Posterior vena cava (tissue), 2 donors: ENCODE measurements around the gene IDI2. TPM values are rescaled to one million over a fixed set of nuclear protein-coding genes. Genes with fewer than 3 reads are reported as not detected.
"Not testable (repeated sequence)": the region's sequence is repeated elsewhere in the genome, so short reads cannot be mapped to it uniquely, and the experiment has no call there.

Experiments
- DNase-seq: peaks from one replicate; pipeline ENCODE4 v3.0.0-alpha.2; 2020; ENCODE audit warnings: low spot score
- intact Hi-C, 2 donors: fragments of 100-400 bp; cut with DNase I; formaldehyde crosslinking; loops; one replicate each; pipeline versions ENCODE4 v1.14.1 to v1.14.2; 2022 to 2023
- long read RNA-seq, 2 donors: library from polyadenylated mRNA; unstranded; transcript quantifications; one replicate each; pipeline ENCODE4 v2.0.0, GENCODE V29; 2020 to 2021
- total RNA-seq, 2 donors: library from RNA; stranded (reverse); fragmentation: NEBNext Ultra II Directional; extraction: Animal tissue kit (Norgen Biotek cat#: 25700); gene quantifications; one replicate each; pipeline ENCODE4 v1.2.1, GENCODE V29; 2021
- donor health status: DM: yes; HTN: yes; CAD: no.
- donor health status: DM: yes; HTN: yes; CAD: no.

IDI2 gene
- total RNA-seq = not detected
- long read RNA-seq, donor 1 = 0 reads
- long read RNA-seq, donor 2 = 0 reads

GRCh38 chr10:1025683-1026082 lies at the start of gene IDI2:
Gene IDI2 (minus strand): TSS chr10:1025859. CDS start chr10:1024723, 1,136 bp downstream.
- DNase-seq = no peak
- intact Hi-C loops = no loop called here

- intact Hi-C loops = no loop called here
Observed at GRCh38 chr10:1074748-1075308, 49.2 kb upstream of the IDI2 start.

DNA sequence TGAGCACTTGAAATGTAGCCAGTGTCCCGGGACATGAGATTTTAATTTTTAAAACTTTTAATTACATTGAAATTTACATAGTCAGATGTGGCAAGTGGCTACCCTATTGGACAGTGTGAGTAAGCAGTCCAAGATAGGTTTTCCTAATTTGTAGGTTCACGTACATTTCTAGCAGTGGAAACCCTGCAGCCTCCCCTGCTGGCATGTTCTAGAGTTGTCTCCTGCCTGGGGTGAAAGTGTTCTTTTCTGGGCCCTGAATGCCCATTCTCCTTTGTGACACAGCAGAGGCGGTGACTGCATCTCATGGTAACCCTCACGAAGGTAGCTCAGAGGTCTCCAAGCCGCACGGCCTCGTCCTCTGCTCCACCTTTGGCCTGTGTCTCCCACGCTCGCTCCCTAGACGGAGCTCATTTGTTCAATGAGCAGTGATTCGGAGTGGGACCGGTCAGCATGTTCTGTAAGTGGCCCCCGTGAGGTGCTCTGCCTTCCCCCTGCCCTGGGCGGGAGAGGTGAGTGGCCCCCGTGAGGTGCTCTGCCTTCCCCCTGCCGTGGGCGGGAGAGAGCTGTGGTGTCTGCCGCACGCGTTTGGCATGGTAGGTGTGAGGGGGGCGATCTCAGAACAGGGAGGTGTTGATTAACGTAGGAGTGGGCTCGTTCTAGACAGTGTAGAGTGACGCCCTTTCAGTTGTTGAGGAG lies 48.5 kb upstream of the IDI2 start:
- DNase-seq = no peak
- intact Hi-C loops = no loop called here

More at GRCh38 chr10:1074748-1075308, 49.2 kb upstream of the IDI2 start:
- DNase-seq = no peak

GRCh38 chr10:1070919-1071318 lies 45.3 kb upstream of the IDI2 start:
- intact Hi-C loops = no loop called here
- no peak for DNase-seq

DNA sequence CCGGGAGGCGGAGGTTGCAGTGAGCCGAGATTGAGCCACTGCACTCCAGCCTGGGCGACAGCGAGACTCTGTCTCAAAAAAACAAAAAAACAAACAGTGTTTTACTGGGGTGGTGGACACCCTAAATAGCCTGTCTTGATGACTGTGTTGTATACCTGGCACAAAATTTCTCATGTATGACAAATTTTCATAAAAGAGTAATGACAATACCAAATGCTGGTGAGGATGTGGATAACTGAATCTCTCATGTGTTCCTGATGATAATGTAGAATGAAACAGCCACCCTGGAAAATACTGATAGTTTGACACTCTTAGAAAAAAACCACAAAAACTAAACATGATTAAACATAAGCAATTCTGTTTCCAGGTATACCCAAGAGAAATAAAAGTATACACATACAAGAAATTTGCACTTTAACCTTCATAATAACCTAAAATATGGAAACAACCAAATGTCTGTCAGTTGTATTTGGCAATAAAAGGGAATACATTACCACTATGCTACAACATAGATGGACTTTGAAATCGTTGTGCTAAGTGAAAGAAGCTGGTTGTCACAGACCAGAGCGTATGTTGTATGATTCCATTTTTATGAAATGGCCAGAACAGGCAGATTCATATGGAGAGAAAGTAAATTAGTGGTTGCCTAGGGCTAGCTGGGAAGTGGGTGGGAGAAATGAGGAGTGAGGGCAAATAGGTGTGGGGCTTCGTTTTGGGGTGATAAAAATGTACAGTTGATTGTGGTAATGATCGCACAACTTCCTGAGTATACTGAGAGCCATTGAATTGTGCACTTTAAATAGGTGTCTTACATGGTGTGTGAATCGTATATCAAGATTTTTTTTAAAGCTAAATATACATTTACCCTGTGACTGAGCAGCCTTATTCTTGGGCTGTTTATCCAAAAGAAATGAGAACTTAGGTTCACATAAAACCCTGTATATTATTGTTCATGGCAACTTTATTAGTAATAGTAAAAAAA lies 43.0 kb upstream of the IDI2 start:
- DNase-seq = no peak
- intact Hi-C loops = no loop called here

- intact Hi-C loops, DNase-seq: not testable (repeated sequence)
Observed at GRCh38 chr10:1066734-1067133, 41.1 kb upstream of the IDI2 start.

DNA sequence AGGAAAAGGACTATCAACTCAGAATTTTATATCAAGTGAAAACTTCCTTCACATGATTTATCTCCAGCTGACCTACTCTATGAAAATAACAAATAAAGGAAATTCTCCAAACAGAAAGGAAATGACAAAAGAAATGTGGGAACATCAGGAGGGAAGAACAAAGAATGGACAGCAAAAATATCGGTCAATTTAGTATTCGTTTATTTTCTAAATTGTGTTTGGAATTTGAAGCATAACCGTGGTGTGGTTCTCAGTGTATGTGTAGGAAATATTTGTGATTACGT lies 39.2 kb upstream of the IDI2 start:
- DNase-seq = no peak
- intact Hi-C loops = no loop called here

- DNase-seq = no peak
- intact Hi-C loops = no loop called here
Observed at GRCh38 chr10:1063232-1063865, 37.7 kb upstream of the IDI2 start.

GRCh38 chr10:1061930-1062774 lies 36.5 kb upstream of the IDI2 start:
- intact Hi-C loops = no loop called here
- DNase-seq = no peak

GRCh38 chr10:1059902-1060301 lies 34.2 kb upstream of the IDI2 start:
- no peak for DNase-seq
- intact Hi-C loops = no loop called here

GRCh38 chr10:1058017-1058416 lies 32.4 kb upstream of the IDI2 start:
- no peak for DNase-seq
- intact Hi-C loops = no loop called here

DNA sequence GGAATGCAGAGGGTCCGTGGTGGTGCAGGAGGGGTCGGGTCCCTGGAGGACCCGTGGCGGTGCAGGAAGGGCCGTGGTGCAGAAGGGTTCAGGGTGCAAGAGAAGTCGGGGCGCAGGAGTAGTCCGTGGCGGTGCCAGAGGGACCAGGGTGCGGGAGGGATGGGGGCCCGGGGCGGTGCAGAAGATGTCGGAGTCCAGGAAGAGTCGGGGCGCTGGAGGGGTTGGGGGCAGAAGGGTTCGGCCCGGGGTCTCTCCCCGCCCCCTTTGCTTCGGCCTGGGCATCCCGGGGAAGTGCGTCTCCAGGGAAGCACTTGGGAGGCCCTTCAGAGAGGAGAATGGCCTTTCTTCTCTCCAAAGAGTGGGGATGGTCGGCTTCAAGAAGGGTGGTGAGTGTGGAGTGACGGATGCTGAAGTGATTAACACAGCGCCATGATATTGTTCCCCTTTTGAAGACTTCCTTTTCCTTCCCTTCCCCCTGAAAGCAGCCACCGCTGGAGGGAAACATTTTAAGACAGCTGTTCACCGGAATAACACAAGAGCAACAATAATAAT lies 31.5 kb upstream of the IDI2 start:
- DNase-seq = peak; percentile 84
- intact Hi-C loops = no loop called here

GRCh38 chr10:1056326-1057105 lies 30.9 kb upstream of the IDI2 start, which contains the start of gene WDR37:
Gene WDR37 (plus strand): TSS chr10:1056385. CDS start chr10:1072156, 15,771 bp downstream.
- intact Hi-C loops = no loop called here
- DNase-seq = peak; percentile 96

DNA sequence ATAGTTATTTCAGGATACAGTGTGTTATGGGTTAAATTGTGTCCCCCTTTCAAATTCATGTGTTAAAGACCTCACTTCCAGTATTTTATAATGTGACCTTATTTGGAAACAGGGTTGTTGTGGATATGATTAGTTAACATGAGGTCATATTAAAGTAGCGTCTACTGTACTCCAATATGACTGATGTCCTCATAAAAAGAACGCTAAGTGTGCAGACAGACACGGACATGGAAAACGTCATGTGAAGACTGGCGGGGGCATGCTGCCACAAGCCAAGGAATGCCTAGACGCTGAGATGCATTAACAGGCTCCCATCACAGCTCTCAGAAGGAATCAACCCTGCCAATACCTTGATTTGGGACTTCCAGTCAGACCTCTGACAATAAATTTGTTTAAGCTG lies 29.0 kb upstream of the IDI2 start:
- intact Hi-C loops = no loop called here
- DNase-seq = no peak

DNA sequence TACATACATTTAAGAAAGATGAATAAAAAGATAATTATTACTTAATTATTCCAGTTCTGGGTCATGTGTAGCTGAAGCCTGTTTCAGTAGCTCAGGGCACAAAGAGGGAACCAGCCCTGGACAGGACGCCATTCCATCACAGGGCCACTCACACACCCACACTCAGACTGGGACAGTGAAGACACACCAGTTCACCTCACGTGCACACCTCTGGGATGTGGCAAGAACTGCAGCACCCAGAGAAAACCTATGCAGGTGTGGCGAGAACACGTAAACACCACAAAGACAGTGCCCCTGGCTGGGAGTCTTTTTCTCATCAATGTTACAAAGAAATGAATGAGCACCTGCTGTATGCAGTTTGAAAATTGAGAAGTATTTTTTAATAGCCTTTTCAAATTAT lies 24.9 kb upstream of the IDI2 start:
- no peak for DNase-seq
- intact Hi-C loops = no loop called here

DNA sequence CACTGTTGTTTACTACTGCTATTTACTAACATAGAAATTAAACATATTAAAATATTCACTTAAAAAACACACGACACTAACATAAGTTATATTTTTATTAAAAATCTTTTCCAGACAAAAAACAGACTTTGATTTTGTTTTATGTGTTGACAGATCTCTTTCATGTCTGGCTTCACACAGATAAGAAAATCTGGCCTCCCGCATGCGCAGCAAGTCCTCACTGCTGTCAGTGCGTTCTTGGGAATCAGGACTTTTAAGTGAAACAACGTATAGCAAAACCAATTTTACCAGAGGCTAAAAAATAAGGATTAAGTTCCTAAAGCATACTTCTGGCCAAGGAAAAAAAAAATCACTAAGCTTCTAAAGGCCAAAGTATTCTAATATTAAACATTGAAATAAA lies 24.5 kb upstream of the IDI2 start:
- intact Hi-C loops = no loop called here
- no peak for DNase-seq

DNA sequence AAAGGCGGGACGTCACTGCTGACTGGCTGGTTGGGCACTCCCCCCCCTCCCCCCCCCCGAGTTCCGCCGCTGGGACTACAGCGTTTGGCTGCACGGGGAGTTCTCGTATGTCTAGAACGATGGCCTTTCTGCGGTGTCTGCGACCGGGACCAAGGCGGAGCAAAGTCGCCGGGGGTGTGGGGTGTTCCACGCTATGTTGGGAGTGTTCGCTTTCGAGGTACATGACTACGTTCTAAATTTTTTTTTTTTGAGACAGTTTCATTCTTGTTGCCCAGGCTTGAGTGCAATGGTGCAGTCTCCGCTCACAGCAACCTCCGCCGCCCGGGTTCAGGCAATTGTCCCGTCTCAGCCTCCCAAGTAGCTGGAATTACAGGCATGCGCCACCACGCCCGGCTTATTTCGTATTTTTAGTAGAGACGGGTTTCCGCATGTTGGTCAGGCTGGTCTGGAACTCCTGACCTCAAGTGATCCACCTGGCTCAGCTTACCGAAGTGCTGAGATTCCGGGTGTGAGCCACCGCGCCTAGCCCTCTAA lies 23.8 kb upstream of the IDI2 start:
- intact Hi-C loops = no loop called here
- no peak for DNase-seq
